Transverse colon (tissue), 4 donors: ENCODE data around the gene BPIFB2. TPM values are rescaled to one million over a fixed set of nuclear protein-coding genes. Genes with fewer than 3 reads are reported as not detected.

ENCODE experiments used
- DNase-seq: peaks from one replicate; pipeline ENCODE4 v3.0.0-alpha.2; 2019
- H3K27ac ChIP-seq, 4 donors: fragments of 200-600 bp; sonication (generic); 2 replicates each; pipeline ENCODE4 v1.5.1; 2016 to 2018; ENCODE audit warnings: inconsistent platforms in 4 of 4
- H3K27me3 ChIP-seq: fragments of 200-600 bp; sonication (generic); 2 replicates; pipeline ENCODE4 v1.5.1; 2017; ENCODE audit warnings: inconsistent platforms
- H3K36me3 ChIP-seq, 4 donors: fragments of 200-600 bp; sonication (generic); 2 replicates each; pipeline ENCODE4 v1.5.1; 2017 to 2019; ENCODE audit warnings: inconsistent platforms in 4 of 4
- H3K4me1 ChIP-seq, 4 donors: fragments of 200-600 bp; sonication (generic); 2 replicates each; pipeline ENCODE4 v1.5.1; 2017 to 2020; ENCODE audit warnings: inconsistent platforms in 4 of 4
- H3K4me3 ChIP-seq, 4 donors: fragments of 200-600 bp; sonication (generic); 1 replicate in 1 of 4; 2 replicates in 3 of 4; pipeline versions ENCODE4 v1.5.1 to v1.6.1; 2017 to 2019; ENCODE audit warnings: inconsistent platforms in 4 of 4
- H3K9me3 ChIP-seq, 2 donors: fragments of 200-600 bp; sonication (generic); 2 replicates each; pipeline ENCODE4 v1.5.1; 2017 to 2019; ENCODE audit warnings: inconsistent platforms in 2 of 2
- CTCF ChIP-seq, 5 experiments: fragments of 200-600 bp in 3 of 5; fragments of 450-650 bp in 2 of 5; sonication (generic) in 3 of 5; IDR thresholded peaks; 1 replicate in 2 of 5; 2 replicates in 3 of 5; pipeline ENCODE4 v1.5.1; 2016 to 2017; ENCODE audit warnings: antibody characterized with exemption in 5 of 5, inconsistent platforms in 3 of 5, mild to moderate bottlenecking in 2 of 5, moderate library complexity in 1 of 5
- EP300 ChIP-seq: sonication (generic); formaldehyde crosslinking; IDR thresholded peaks from one replicate; pipeline ENCODE4 v1.6.1; 2017; ENCODE audit warnings: antibody characterized with exemption, low read depth
- POLR2A ChIP-seq: fragments of 450-650 bp; IDR thresholded peaks from one replicate; pipeline ENCODE4 v1.6.1; 2016; ENCODE audit warnings: antibody characterized with exemption, mild to moderate bottlenecking, moderate library complexity
- POLR2AphosphoS5 ChIP-seq, 3 donors: sonication (generic); formaldehyde crosslinking; IDR thresholded peaks; one replicate each; pipeline ENCODE4 v1.6.1; 2016; ENCODE audit warnings: antibody characterized with exemption in 3 of 3
- WGBS, 2 donors: methylation state at CpG; one replicate each; pipeline ENCODE4 v1.1.5; 2018; ENCODE audit warnings: low coverage in 1 of 2; 5-methylcytosine and 5-hydroxymethylcytosine counted together
- in situ Hi-C, 4 donors: fragments of 200-750 bp; cut with MboI; loops; one replicate each; pipeline versions ENCODE4 v1.15.0 to v1.15.1; 2017; ENCODE audit warnings: low sequenced_read_pairs in 3 of 4, low pct_ligation_motif_present in 1 of 4, low pct_unique_long_range_greater_than_20kb in 1 of 4
- intact Hi-C: fragments of 100-400 bp; cut with DNase I; formaldehyde crosslinking; loops from one replicate; pipeline ENCODE4 v1.15.1; 2023; ENCODE audit warnings: low total_unique reads
- total RNA-seq, 4 donors: library from RNA; depleted of rRNA; stranded (reverse); fragments of >200 nt; gene quantifications; one replicate each; pipeline ENCODE4 v1.1.0, GENCODE V29; 2016

The BPIFB2 gene
- total RNA-seq, 4 donors from 2014 or later: not detected

- WGBS, 2 donors: 85 to 100% methylated on average over 2 to 12 of the region's 12 CpGs
- in situ Hi-C loops: no loop called here
- TF ChIP-seq POLR2A (no peak), EP300 (no peak), CTCF (IDR thresholded peaks at IDR 0.05) (no peak), POLR2AphosphoS5 (IDR thresholded peaks at IDR 0.05) (no peak)
These were observed 23.9 kb upstream of the BPIFB2 start for GRCh38 chr20:32983459-32984112.

GRCh38 chr20:32984196-32984595, 23.3 kb upstream of the BPIFB2 start:
- Histone ChIP-seq H3K27me3 (no peaks in the 10 kb centered on the region), H3K27ac (no peak overlapping the region), H3K4me3 (no peak overlapping the region), H3K4me1 (no peaks in the 10 kb centered on the region), H3K9me3 (no peaks in the 10 kb centered on the region), H3K36me3 (no peaks in the 10 kb centered on the region)
- 70 to 71% methylated on average over 2 to 7 of the region's 7 CpGs for WGBS, 2 donors
- in situ Hi-C loops (no loop called here), intact Hi-C loops (no loop called here)
- DNase-seq: no peak
- TF ChIP-seq POLR2AphosphoS5 (IDR thresholded peaks at IDR 0.05) (no peak), EP300 (no peak), POLR2A (no peak), CTCF (IDR thresholded peaks at IDR 0.05) (no peak)

More at GRCh38 chr20:32983459-32984112, 23.9 kb upstream of the BPIFB2 start:
- Histone ChIP-seq H3K36me3 (no peaks in the 10 kb centered on the region), H3K27ac (no peak overlapping the region), H3K4me3 (no peak overlapping the region), H3K9me3 (no peaks in the 10 kb centered on the region), H3K4me1 (no peaks in the 10 kb centered on the region), H3K27me3 (no peaks in the 10 kb centered on the region)
- intact Hi-C loops: no loop called here
- DNase-seq: no peak

GRCh38 chr20:32984631-32985354, 22.7 kb upstream of the BPIFB2 start:
- no peaks in the 10 kb centered on the region for H3K4me1 ChIP-seq
- H3K27me3 ChIP-seq: no peaks in the 10 kb centered on the region
- no peaks in the 10 kb centered on the region for H3K9me3 ChIP-seq
- no peaks in the 10 kb centered on the region for H3K36me3 ChIP-seq
- H3K4me3 ChIP-seq: no peak overlapping the region
- intact Hi-C loops (no loop called here), in situ Hi-C loops (no loop called here)
- 80 to 82% methylated on average over 1 to 9 of the region's 9 CpGs for WGBS, 2 donors
- TF ChIP-seq EP300 (no peak), POLR2A (no peak), CTCF (IDR thresholded peaks at IDR 0.05) (no peak), POLR2AphosphoS5 (IDR thresholded peaks at IDR 0.05) (no peak)
- H3K27ac ChIP-seq: no peak overlapping the region
- DNase-seq: no peak

GRCh38 chr20:32985596-32985995, 21.9 kb upstream of the BPIFB2 start:
- Histone ChIP-seq H3K27me3 (no peaks in the 10 kb centered on the region), H3K4me3 (no peak overlapping the region), H3K9me3 (no peaks in the 10 kb centered on the region), H3K36me3 (no peaks in the 10 kb centered on the region), H3K4me1 (no peaks in the 10 kb centered on the region), H3K27ac (no peak overlapping the region)
- no peak for DNase-seq
- WGBS, 2 donors: 81% methylated on average over 6 of the region's 6 CpGs; no CpG with 5 or more reads in 1 of the 2 donors
- TF ChIP-seq CTCF (IDR thresholded peaks at IDR 0.05) (no peak), POLR2A (no peak), EP300 (no peak), POLR2AphosphoS5 (IDR thresholded peaks at IDR 0.05) (no peak)
- intact Hi-C loops: no loop called here
- in situ Hi-C loops: no loop called here
